ENCODE results near the gene LAMA1.
"Not testable (repeated sequence)": the region's sequence is repeated elsewhere in the genome, so short reads cannot be mapped to it uniquely, and the experiment has no call there.

LAMA1 gene

GRCh38 chr18:7117390-7118355, at the start of gene LAMA1:
LAMA1 (minus strand) TSS chr18:7117797; CDS start chr18:7117720, 77 bp downstream.
- DNase-seq (ENCODE audit: low read depth in 4 of 4, low spot score in 1 of 4) = no peak

GRCh38 chr18:7165846-7166393, 48.3 kb upstream of the LAMA1 start:
- DNase-seq (ENCODE audit: low read depth in 4 of 4, low spot score in 1 of 4) = no peak

GRCh38 chr18:7164323-7165004, 46.9 kb upstream of the LAMA1 start:
- DNase-seq (ENCODE audit: low read depth in 4 of 4, low spot score in 1 of 4) = no peak

- no peak for DNase-seq (ENCODE audit: low read depth in 4 of 4, low spot score in 1 of 4)
Measured at GRCh38 chr18:7158216-7158615, 40.6 kb upstream of the LAMA1 start.

GRCh38 chr18:7157760-7158159, 40.2 kb upstream of the LAMA1 start:
- no peak for DNase-seq (ENCODE audit: low read depth in 4 of 4, low spot score in 1 of 4)

GRCh38 chr18:7155887-7156286, 38.3 kb upstream of the LAMA1 start:
- no peak for DNase-seq (ENCODE audit: low read depth in 4 of 4, low spot score in 1 of 4)

- no peak for DNase-seq (ENCODE audit: low read depth in 4 of 4, low spot score in 1 of 4)
Measured at GRCh38 chr18:7155092-7155491, 37.5 kb upstream of the LAMA1 start.

- no peak for DNase-seq (ENCODE audit: low read depth in 4 of 4, low spot score in 1 of 4)
Measured at GRCh38 chr18:7152440-7152839, 34.8 kb upstream of the LAMA1 start.

GRCh38 chr18:7147399-7147798, 29.8 kb upstream of the LAMA1 start:
- no peak for DNase-seq (ENCODE audit: low read depth in 4 of 4, low spot score in 1 of 4)

GRCh38 chr18:7146067-7146466, 28.5 kb upstream of the LAMA1 start:
- no peak for DNase-seq (ENCODE audit: low read depth in 4 of 4, low spot score in 1 of 4)

GRCh38 chr18:7144921-7145320, 27.3 kb upstream of the LAMA1 start:
- not testable (repeated sequence) for DNase-seq (ENCODE audit: low read depth in 4 of 4, low spot score in 1 of 4)

- no peak for DNase-seq (ENCODE audit: low read depth in 4 of 4, low spot score in 1 of 4)
Measured at GRCh38 chr18:7141287-7141686, 23.7 kb upstream of the LAMA1 start.

- no peak for DNase-seq (ENCODE audit: low read depth in 4 of 4, low spot score in 1 of 4)
Measured at GRCh38 chr18:7139409-7139808, 21.8 kb upstream of the LAMA1 start.

- DNase-seq (ENCODE audit: low read depth in 4 of 4, low spot score in 1 of 4) = no peak
Measured at GRCh38 chr18:7133181-7133580, 15.6 kb upstream of the LAMA1 start.

GRCh38 chr18:7132356-7133150, 15.0 kb upstream of the LAMA1 start:
- no peak for DNase-seq (ENCODE audit: low read depth in 4 of 4, low spot score in 1 of 4)

GRCh38 chr18:7122376-7122775, 4.8 kb upstream of the LAMA1 start:
- DNase-seq (ENCODE audit: low read depth in 4 of 4, low spot score in 1 of 4) = no peak

- no peak for DNase-seq (ENCODE audit: low read depth in 4 of 4, low spot score in 1 of 4)
Measured at GRCh38 chr18:7116792-7117389, 706 bp downstream of the LAMA1 start.

- no peak for DNase-seq (ENCODE audit: low read depth in 4 of 4, low spot score in 1 of 4)
Measured at GRCh38 chr18:7116001-7116730, 1.4 kb downstream of the LAMA1 start.

- DNase-seq (ENCODE audit: low read depth in 4 of 4, low spot score in 1 of 4) = no peak
Measured at GRCh38 chr18:7112936-7113335, 4.7 kb downstream of the LAMA1 start.

GRCh38 chr18:7111134-7111533, 6.5 kb downstream of the LAMA1 start:
- DNase-seq (ENCODE audit: low read depth in 4 of 4, low spot score in 1 of 4) = no peak
